ENCODE measurements around the gene TUG1.

TUG1 gene

GRCh38 chr22:31001124-31001770, 32.2 kb downstream of the TUG1 start:
- DNase-seq (ENCODE audit: low read depth) = no peak

GRCh38 chr22:31005535-31005934, 36.5 kb downstream of the TUG1 start:
- no peak for DNase-seq (ENCODE audit: low read depth)

GRCh38 chr22:31019191-31019930, 50.3 kb downstream of the TUG1 start:
- DNase-seq (ENCODE audit: low read depth) = no peak

GRCh38 chr22:31020334-31020733, 51.3 kb downstream of the TUG1 start:
- DNase-seq (ENCODE audit: low read depth) = no peak

- DNase-seq (ENCODE audit: low read depth) = no peak
Observed at GRCh38 chr22:31022516-31022915, 53.5 kb downstream of the TUG1 start.

Data from activated T-helper 1 cell treated with Interleukin-2 at 50 U/mL for 16 hours (primary cell).